Activated T-helper 1 cell treated with anti-CD3 and anti-CD28 coated beads, Interleukin-2, amount 50 U/mL, for 16 hours (primary cell): ENCODE measurements around the gene MZF1.
"Not testable (repeated sequence)": the region's sequence is repeated elsewhere in the genome, so short reads cannot be mapped to it uniquely, and the experiment has no call there.

Source experiments
- DNase-seq, 2 donors: peaks; one replicate each; pipeline ENCODE4 v3.0.0-alpha.2; 2020; ENCODE audit warnings: low read depth in 1 of 2, low spot score in 1 of 2

Gene MZF1

DNA sequence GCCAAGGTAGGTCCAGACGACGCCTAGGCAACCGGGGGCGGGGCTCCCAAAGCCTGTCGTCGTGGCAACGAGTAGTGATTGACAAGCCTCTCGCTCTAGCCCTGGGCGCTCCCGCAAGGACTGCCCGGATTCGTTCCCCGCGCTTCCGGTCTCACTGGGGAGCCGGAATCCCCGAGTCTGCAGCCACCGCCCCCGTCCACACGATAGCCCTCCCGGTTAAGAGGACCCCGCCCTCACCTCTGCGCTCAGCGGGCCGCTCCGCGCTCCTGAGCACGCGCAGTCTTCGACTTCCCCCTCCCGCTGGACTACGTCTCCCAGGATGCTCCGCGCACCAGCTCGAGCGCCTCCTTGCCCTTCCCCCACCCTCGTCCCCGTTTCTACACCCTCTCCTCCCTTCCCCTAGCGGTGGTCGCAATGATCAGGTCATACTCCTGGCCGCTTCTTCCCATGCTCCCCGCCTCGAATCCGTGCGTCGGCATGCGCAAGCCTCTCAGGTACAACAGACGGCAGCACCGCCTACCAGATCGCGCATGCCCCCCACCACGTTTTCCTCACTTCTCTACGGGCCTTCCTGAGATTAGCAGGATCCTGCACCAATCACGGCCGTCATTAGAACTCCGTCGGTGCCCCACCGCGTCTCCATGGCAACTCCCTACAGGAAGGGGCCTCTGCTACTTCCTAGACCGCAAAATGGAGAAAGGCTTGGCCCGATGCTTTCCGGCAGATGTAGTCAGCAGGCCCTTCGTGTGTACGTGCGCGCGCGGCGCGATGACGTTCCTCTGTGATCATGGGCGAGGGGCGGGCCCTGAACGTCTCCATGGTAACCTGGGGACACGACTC is at the start of gene MZF1:
Gene MZF1, minus strand, starts transcription at position 518 of the 840 bp plus-strand sequence. CDS start 1,946 bp downstream, outside the sequence.
- peak; percentile 100 for DNase-seq

DNA sequence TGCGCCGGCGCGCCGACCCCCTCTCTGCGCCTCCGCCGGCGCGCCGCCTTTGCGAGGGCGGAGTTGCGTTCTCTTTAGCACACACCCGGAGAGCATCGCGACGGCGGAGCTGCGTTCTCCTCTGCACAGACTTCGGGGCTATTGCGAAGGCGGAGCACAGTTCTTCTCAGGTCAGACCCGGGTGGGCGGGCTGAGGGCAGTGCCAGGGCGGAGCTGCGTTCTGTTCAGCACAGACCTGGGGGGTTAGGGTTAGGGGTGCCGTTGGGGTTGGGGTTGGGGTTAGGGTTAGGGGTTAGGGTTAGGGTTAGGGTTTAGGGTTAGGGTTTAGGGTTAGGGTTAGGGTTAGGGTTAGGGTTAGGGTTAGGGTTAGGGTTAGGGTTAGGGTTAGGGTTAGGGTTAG is 34.1 kb upstream of the MZF1 start:
- not testable (repeated sequence) for DNase-seq

DNA sequence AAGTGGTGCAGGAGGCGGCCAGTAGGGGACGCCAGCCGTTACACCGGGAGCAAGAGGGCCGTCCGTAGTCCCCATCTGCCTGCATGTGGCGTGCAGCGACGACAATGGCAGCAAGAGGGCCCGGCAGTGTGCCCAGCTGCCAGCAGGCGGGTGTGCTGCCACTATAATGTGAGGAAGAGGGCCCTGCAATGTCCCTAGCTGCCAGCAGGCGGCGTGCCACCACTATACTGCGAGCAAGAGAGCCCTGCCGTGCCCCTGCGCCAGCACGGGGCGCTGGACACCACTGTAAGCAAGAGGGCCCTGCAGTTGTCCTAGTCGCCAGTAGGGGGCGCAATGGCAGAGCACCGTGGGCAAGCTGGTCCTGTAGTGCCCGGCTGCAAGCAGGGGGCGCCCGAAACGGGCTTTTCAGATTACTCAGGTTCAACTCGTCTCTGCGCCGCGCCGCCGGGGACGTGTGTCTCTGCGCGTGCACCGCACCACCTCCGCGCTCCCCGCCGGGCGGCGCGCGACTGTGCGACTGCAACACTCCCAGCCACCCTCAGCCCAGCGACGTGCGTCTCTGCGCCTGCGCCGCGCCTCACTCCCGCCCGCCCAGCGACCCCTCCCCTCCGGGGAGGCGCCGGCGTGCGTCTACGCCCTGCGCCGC is 33.2 kb upstream of the MZF1 start:
- not testable (repeated sequence) for DNase-seq

DNA sequence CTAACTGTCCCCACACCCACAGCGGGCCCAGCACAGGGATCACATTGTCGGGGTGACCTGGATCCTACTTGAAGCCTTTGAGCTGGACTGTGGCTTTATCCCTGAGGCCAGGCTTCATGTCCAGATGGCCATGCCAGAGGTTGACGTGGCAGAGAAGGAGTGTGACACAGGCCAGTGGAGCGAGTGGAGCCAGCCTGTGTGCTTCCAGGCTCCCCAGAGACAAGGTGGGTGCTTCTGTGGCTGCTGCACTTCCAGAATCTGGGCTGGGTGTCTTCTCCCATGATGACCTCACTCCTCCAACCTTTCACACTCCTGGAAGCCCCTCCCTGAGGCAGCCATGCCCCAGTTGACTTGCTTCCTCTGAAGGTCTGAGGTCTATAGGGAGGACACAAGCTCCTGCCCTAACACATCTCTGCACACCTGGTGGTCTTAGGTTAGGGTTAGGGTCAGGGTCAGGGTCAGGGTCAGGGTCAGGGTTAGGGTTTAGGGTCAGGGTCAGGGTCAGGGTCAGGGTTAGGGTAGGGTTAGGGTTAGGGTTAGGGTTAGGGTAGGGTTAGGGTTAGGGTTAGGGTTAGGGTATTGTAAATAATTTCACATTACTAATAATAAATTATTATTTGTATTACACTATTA is 13.1 kb upstream of the MZF1 start:
- no peak for DNase-seq

DNA sequence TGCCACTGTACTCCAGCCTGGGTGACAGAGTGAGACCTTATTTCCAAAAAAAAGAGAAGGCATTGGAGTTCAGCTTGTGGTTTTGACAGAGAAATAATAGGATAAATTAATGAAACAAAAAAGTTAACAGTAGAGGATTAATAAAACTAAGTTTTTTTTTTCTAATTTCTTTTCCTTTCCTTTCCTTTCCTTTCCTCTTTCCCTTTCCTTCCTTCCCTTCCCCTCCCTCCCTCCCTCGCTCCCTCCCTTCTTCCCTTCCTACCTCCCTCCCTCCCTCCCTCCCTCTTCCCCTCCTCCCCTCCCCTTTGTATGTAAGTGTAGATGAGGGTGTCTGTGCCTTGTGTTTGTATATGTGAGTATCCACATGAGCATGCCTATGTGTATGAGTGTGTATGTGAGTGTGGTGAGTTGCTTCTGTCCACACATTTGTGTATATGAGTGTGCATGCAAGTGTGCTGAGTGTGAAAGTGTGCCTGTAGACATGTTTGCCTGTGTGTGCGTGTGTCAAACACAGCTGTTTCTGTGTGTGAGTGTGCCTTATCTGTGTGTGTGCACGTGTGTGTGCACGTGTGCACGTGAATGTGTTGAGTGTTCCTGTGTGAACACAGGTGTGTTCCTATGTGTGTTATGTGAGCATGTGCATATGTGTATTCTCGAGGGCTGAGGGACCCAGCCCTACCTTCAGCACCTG is 12.5 kb upstream of the MZF1 start:
- no peak for DNase-seq

DNA sequence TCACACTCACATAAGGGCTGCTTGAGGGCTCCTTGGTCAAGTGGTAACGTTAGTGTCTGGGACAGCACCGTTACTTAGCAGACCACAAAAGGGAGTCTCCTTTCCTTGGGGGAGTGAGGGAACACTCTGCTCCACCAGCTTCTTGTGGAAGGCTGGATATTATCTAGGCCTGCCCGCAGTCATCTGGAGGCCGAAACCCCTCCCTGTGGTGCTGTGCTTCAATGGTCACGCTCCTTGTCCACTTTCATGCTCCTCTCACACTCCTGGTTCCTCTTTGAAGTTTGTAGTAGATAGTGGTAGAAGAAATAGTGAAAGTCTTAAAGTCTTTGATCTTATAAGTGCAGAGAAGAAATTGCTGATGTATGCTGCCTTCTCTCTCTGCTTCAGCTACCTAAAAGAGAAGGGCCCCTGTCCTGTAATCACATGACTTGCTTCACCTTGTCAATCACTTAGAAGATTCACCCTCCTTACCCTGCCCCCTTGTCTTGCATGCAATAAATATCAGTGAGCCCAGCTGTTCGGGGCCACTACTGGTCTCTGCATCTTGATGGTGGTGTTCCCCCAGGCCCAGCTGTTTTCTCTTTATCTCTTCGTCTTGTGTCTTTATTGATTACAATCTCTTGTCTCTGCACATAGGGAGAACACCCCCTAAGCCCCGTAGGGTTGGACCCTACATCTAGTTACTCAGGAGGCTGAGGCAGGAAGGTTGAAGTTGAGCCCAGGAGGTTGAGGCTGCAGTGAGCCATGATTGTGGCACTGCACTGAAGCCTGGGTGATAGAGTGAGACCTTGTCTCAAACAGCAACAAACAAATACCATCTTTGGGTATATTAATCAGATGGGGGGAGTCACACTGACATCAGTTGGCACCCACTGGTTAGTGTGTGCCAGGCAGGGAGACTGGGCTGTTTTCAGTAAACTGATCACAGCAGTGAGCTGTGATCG is 11.6 kb upstream of the MZF1 start:
- DNase-seq, result no peak

DNA sequence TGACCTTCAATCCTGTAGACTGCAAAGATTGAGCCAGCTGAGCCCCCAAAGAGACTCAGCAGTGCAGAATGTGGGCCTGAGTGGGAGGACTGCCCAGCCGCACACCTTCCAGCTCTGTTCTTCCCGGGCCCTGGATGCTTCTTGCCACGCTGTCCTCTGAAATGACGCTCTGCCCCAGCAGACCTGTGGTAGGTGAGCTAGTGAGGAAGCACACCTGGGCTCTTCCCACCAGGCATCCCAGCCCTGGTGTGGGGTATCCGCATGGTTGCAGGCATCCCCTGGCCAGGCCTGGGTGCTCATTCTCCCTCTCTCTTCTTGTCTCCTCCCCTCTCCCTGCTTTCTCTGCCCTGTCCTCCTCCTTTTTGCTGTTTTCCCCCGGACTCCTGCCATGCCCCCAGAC is 9.8 kb upstream of the MZF1 start:
- no peak for DNase-seq

DNA sequence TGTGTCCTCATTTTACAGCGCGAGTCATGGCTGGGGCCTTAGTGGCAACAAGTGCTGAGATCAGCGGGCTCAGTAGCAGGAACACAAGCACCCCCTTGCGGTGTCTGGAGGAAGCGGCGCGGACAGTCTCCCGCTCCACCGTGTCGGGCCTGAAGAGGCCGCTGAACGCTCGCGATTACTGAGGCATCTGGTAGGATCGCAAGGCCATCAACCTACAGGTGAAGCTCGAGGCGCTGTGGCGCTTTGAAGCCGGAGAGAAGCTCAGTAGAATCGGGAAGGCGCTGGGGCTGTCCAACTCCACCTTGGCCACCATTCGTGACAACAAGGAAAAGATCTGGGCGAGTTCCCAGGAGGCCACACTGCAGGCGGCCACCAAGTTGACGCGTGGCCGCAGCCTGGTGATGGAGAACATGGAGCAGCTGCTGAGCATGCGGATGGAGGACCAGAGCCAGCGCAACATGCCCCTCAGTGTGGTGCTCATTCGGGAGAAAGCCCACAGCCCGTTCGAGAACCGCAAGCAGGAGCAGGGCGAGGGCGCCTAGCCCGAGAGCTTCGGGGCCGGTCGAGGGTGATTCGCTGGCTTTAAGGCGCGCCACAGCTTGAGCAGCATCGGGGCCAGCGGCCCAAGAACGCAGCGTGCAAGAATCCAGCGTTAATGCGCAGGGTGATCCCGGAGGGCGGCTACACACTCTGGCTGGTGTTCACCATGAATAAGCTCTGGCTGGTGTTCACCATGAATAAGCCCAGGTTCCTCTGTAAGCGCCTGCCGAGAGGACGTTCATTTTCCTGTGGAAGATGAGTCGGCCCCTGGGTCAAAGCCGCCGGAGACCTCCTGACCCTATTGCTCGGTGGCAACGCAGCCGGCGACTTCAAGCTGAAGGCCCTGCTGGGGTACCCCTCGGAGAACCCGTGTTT is 8.3 kb upstream of the MZF1 start:
- DNase-seq, result peak; percentile 82 to 83

DNA sequence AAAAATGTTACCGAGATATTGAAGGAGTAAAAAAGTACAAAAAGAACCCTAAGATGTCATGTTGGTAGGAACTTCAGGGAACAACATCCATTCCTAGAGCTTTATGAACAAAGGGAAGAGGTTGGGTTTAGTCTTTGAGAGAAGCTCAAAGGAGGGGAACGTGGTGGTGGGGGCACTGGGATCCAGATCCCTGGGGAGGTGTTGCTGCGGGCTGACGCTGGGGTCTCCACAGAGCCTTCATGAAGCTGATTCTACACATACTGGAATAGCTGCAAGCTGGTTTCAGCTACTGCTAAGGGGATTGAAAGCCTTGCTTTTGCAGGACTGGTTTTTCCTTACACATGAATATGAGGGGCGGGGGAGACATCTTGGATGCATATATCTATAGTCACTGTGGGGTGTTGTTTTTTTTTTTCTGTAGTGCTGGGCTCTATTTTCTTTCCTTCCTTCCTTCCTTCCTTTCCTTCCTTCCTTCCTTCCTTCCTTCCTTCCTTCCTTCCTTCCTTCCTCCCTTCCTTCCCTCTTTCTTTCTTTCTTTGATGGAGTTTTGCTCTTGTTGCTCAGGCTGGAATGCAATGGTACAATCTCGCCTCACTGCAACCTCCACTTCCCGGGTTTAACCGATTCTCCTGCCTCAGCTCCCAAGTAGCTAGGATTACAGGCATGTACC is 6.5 kb upstream of the MZF1 start:
- no peak for DNase-seq

DNA sequence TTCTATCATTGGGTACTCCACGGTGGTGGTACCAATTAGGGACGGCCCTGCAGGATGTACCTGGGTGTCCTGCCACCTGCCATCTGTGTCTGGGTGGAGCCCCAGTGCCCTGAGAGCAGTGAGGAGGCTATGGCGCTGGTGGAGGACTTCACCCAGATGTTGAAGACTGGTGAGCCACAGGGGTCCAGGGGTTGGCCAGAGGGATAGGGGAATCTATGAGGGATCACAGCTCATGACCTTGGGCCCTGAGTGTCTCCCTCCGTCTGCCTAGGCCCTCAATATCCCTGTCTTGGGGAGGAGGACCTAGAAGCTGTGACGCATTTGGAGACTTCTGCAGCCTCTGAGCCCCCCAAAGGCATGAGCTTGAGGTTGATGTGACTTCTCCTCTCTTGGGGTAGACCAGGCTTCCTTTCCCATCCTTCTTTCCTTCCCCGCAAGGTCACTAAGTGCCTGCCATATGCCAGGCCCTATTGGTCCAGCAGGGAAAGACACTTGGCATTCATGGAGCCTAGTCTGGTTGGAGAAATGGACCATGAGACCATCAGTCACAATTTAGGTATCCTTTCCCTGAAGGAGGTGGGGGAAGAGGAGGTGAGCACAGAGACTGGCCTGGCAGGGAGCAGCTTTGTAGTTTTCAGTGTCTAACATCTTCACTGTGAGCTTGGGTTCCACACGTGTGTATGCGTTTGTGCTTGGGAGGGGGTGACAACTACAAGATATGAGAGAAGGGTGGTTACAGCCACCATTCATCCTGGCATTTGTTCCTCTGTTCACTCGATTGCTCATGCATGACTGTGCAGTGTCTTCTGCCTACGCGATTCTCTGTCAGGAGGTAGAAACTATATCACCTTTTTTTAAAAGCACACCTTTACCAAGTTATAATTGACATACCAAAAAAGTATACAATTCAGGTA is 5.1 kb upstream of the MZF1 start:
- DNase-seq, result no peak

DNA sequence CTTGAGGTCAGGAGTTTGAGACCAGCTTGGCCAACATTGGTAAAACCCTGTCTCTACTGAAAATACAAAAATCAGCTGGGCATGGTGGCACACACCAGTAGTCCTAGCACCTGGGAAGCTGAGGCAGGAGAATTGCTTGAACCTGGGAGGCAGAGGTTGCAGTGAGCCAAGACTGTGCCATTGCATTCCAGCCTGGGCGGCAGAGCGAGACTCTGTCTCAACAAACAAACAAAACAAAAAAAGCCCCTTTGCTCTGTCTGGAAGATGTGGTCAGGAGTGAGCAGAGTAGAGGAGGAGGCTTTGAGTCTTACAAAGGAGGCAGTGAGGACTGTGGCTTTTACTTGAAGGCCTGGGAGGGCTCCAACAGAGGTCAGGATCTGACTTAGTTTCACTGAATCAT is 4.4 kb upstream of the MZF1 start:
- DNase-seq, result not testable (repeated sequence)

DNA sequence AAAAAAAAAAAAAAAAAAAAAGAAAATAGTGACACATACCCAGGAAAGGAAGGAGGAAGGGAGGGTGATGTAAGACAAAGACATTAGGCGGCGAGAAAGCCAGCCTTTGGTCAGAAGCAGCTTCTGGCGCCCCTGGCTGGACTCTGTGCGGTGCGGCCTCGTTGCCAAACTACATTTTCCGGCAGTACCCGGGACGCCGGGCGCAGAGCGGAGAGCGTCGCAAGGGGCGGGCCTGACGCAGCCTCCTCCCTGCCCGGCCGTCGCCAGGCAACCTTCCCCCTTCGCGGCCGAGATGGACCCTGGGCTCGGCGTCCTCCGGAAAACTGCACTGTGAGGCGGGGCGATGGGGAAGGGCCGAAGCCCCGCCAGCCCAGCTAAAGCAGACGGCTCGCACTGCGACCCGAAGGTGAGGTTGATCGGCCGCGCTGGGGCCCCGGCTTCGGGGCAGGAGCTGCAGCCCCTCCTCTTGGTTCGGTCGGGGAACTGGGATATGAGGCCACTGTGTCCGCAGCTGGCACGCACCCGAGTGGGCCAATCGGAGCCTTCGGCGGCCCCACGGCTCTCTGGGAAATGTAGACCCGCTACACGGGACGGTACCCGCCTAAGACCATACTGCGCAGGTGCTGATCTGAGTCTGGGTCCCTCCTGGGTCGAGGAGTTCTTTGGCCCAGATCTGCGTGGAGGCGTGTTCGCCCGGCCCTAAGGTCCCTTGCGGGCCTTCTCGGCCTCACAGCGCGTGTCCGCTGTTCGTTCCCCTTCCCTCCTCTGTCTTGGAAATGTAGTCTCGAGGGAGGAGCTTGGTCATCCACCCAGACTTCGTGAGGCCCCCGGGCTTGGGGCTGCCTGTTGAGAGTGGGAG is 2.3 kb upstream of the MZF1 start:
- peak; percentile 43 to 61 for DNase-seq

DNA sequence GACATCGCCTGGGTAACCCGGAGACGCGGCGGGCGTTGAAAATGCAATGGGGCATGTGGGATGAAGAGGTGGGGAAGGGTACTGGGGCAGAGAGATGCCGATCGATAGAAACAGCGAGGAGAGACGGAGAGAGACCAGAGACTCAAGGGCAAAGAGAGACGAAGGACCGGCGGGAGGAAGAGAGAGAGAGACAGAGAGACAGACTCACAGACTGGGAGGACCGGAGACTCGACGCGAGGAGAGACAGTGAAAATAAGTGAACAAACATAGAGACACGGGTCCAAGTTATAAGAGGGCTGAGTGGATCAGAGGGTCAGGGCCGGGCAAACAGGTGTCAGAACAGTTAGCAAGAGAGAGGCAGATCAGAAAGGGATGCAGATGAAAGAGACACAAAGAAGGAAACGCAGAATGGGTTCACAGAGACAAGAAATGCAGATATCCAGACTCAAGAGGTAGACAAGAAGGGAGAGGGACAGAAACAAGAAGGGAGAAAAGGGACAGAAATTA is 576 bp upstream of the MZF1 start:
- DNase-seq, result no peak

DNA sequence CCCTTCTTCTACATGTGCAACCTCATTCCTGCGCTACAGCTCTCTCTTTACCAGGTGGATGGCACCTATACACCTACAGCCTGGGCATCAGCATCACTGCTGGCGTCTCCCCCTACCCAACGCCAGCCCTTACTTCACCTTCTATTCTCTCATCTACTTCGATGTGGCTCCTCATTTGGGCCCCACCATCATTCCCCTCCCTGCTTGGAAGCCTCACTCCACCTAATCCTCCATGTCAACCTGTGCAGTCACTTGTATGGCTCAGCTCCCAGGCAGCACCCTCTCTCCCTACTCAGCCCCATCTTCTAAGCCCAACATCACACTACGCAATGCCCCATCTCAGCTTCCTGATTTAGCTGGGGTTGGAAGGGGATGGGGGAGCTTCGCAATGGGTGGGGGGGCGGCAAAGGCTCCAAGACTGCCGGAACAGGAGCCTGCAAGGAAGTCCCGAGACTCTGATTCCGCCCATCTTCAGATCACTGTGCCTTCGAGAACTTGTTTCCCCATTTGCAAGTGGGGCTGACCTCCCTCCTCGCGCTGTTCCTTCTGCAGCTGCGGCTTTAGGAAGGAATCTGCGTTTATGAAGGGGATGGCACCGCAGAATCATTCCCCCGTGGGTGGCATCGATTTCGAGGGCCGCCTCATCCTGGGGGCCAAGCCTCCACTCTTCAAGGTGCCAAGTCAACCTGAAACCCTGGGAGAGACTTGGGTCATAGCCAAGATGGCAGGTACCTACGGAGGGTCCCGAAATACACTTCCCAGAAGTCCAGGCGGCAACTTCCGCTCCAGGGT is 913 bp downstream of the MZF1 start:
- DNase-seq, result no peak

DNA sequence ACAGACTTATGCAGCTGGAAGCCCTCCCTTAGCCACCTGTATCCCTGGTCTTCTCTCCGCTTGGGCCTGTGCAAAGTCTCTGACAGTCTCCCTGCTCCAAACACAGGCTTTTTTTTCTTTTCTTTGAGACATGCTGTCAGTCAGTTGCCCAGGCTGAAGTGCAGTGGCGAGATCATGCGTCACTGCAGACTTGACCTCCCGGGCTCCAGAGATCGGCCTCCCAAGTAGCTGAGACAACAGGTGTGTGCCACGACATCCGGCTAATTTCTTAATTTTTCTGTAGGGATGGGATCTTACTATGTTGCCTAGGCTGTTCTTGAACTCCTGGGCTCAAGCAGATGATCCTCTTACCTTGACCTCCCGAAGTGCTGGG is 1.6 kb downstream of the MZF1 start:
- no peak for DNase-seq
